Measurements from ENCODE around the gene CHSY3.

Gene CHSY3

GRCh38 chr5:130231786-130232185 lies 327.5 kb downstream of the CHSY3 start:
- TF ChIP-seq CTCF (IDR thresholded peaks at IDR 0.05; ENCODE audit: insufficient read depth, low read length, poor library complexity, severe bottlenecking): no peak
- Histone ChIP-seq H3K4me3 (replicated peaks; ENCODE audit: low read depth, low read length) (no peak overlapping the region), H3K36me3 (ENCODE audit: control insufficient read depth, insufficient read depth, low read length) (no peaks in the 10 kb centered on the region), H3K27me3 (replicated peaks; ENCODE audit: control insufficient read depth, insufficient read depth, low read length) (no peaks in the 10 kb centered on the region)
- DNase-seq (ENCODE audit: extremely low read depth, insufficient read length): no peak

- no peak overlapping the region for H3K4me3 ChIP-seq (replicated peaks; ENCODE audit: low read depth, low read length)
- no peaks in the 10 kb centered on the region for H3K27me3 ChIP-seq (replicated peaks; ENCODE audit: control insufficient read depth, insufficient read depth, low read length)
- no peak for TF ChIP-seq CTCF (IDR thresholded peaks at IDR 0.05; ENCODE audit: insufficient read depth, low read length, poor library complexity, severe bottlenecking)
- no peak for DNase-seq (ENCODE audit: extremely low read depth, insufficient read length)
- H3K36me3 ChIP-seq (ENCODE audit: control insufficient read depth, insufficient read depth, low read length): no peaks in the 10 kb centered on the region
These were observed 330.6 kb downstream of the CHSY3 start for GRCh38 chr5:130234816-130235215.

Measured in GM06990 (cell line).